Bladder microvascular endothelial cell (primary cell): Measurements from ENCODE around the gene IQSEC2. TPM values are rescaled to one million over a fixed set of nuclear protein-coding genes. Genes with fewer than 3 reads are reported as not detected.

Experiments
- total RNA-seq: library from RNA; depleted of rRNA; stranded (reverse); fragments of >200 nt; gene quantifications from 2 replicates; pipeline ENCODE4 v1.2.3, GENCODE V29; 2014

The IQSEC2 gene
- 2.6 TPM in 2 replicates for total RNA-seq

DNA sequence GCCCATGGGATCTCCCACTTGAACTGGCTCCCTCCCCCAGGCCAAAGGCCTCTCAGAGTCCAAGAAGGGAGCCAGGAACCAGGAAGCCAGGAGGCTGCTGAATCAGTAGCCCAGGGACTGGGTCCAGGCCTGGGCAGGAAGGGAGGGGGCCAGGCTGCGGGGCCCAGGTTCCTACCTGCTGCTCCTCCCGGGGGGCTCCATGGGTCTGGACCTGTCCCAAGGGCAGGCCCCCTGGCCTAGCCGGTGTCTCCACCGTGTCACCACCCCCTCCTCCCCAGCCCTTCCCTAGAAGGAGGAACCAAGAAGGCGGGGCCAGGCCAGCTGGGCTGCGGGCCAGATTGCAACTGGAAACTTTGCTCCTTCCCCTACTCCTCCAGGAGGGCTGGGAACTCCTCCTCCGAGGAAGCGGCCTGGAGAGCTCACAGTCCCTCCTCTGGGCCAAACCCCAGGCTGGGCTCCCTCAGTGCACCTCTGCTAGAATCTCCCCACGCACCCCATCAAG, at the start of gene IQSEC2:
Gene IQSEC2, minus strand, starts transcription at position 264 of the 502 bp plus-strand sequence.

DNA sequence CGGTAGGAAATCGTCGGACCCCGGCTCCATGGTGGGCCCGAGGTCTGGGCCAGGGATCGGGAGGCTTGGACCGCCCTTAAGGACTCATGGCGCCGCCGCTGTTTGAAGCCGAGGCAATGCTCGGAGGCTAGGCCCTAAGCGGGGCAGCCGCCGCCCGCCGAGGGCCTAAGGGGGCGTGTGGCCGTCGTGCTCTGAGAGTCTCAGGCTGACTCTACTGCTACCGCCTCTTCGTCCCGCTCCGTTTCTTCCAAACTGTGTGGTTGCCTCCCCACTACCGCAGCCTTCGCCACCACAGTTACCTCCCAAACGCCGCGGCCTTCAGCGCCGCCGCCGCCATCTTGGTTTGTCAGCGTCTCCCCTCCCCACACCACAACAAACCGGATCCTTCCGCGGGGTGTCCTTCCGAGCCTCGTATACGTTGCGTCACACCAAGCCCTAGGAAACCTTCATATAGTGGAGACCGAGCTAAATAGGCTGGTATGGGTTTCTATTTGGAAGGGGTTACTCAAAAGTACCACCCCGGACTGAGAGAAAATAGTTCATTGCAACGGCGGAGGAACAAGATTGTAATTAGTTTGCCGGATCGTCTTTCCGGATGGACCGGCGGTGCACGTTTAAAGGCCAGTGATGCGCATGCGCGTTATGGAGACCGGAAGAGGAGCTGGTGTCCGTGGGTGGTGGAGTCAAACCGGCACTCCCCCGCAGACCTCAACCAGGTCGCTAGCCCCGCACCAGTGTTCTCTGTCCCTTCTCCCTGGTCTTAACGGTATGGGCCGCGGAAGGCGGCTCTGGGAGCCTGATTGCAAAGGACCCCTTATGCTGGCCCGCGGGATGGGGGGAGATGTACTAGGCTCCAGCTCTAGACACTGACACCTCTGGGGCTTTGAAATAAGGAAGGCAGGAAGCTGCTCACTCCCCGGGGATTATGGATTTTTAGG, 56.3 kb downstream of the IQSEC2 start, which contains the start of gene KDM5C:
Gene KDM5C, minus strand, starts transcription at position 348 of the 938 bp plus-strand sequence. Its CDS starts 318 bp downstream, at position 30.

Other genes starting within 250 kb of the IQSEC2 start
- gene GPR173, start 232.8 kb downstream of the IQSEC2 start, total RNA-seq, result 0.65 and 4.0 TPM in 2 replicates
- gene TSPYL2, start 199.2 kb downstream of the IQSEC2 start, total RNA-seq, result 4.4 and 9.8 TPM in 2 replicates
- gene KANTR, start 187.4 kb downstream of the IQSEC2 start, total RNA-seq, result 4.0 and 12.6 TPM in 2 replicates
- gene KDM5C, start 56.4 kb downstream of the IQSEC2 start, total RNA-seq, result 54.4 and 82.6 TPM in 2 replicates
- 11.8 and 18.3 TPM in 2 replicates for gene SMC1A, start 141.1 kb upstream of the IQSEC2 start, total RNA-seq
- 0.16 and 0.19 TPM in 2 replicates for gene RIBC1, start 141.3 kb upstream of the IQSEC2 start, total RNA-seq
- 61.2 and 63.5 TPM in 2 replicates for gene HSD17B10, start 152.8 kb upstream of the IQSEC2 start, total RNA-seq